Naive thymus-derived CD4-positive, alpha-beta T cell (primary cell): ENCODE measurements around the gene SBK3. TPM values are rescaled to one million over a fixed set of nuclear protein-coding genes. Genes with fewer than 3 reads are reported as not detected.

Experiments used
- ATAC-seq: fragments of 150-1000 bp; cut with Tn5 transposase; 2 replicates; pipeline ENCODE4 v1.10.0; 2021; ENCODE audit warnings: mild to moderate bottlenecking, moderate library complexity
- CTCF ChIA-PET: fragments of 350-600 bp; sonication (Branson Sonifier 250); formaldehyde crosslinking; loops from one replicate; lab custom pipeline; 2021; ENCODE audit warnings: antibody characterized with exemption; lab: Charles Lee
- POLR2A ChIA-PET: fragments of 350-600 bp; sonication (Branson Sonifier 250); formaldehyde crosslinking; loops from one replicate; lab custom pipeline; 2021; ENCODE audit warnings: antibody characterized with exemption, inconsistent platforms; lab: Charles Lee
- DNase-seq, 9 donors: peaks; one replicate each; pipeline versions ENCODE4 v3.0.0 to v3.0.0-alpha.2; 2020 to 2022; ENCODE audit warnings: mixed read lengths in 1 of 9
- H3K27ac ChIP-seq: one replicate; pipeline ENCODE4 v1.7.0; 2013; ENCODE audit warnings: mild to moderate bottlenecking, low read depth, low read length, moderate library complexity
- H3K27me3 ChIP-seq, 2 donors: one replicate each; pipeline ENCODE4 v1.7.0; 2013; ENCODE audit warnings: low read length in 2 of 2, mild to moderate bottlenecking in 2 of 2, moderate library complexity in 2 of 2; ENCODE audit not compliant: control insufficient read depth in 2 of 2, insufficient read depth in 2 of 2
- H3K36me3 ChIP-seq, 3 experiments: 1 replicate in 2 of 3; 2 replicates in 1 of 3; pipeline ENCODE4 v1.7.0; 2013; ENCODE audit warnings: low read length in 3 of 3, mild to moderate bottlenecking in 3 of 3, moderate library complexity in 1 of 3; ENCODE audit not compliant: insufficient read depth in 3 of 3, control insufficient read depth in 2 of 3
- H3K4me1 ChIP-seq, 2 donors: one replicate each; pipeline ENCODE4 v1.7.0; 2013; ENCODE audit warnings: low read length in 2 of 2, mild to moderate bottlenecking in 2 of 2, moderate library complexity in 1 of 2; ENCODE audit not compliant: control insufficient read depth in 2 of 2, insufficient read depth in 2 of 2
- H3K4me3 ChIP-seq: 2 replicates; pipeline ENCODE4 v1.7.0; 2013; ENCODE audit warnings: mild to moderate bottlenecking, low read length
- H3K9me3 ChIP-seq, 3 experiments: 1 replicate in 2 of 3; 2 replicates in 1 of 3; pipeline ENCODE4 v1.7.0; 2013; ENCODE audit warnings: low read length in 3 of 3; ENCODE audit not compliant: control insufficient read depth in 2 of 3
- H3K27ac Mint-ChIP-seq, 9 donors: one replicate each; pipeline ENCODE4 v1.8.0; 2020 to 2022; ENCODE audit warnings: mixed read lengths in 9 of 9, mild to moderate bottlenecking in 8 of 9, moderate library complexity in 5 of 9, inconsistent platforms in 2 of 9
- H3K27me3 Mint-ChIP-seq, 5 donors: one replicate each; pipeline ENCODE4 v1.8.0; 2021 to 2022; ENCODE audit warnings: mixed read lengths in 5 of 5, mild to moderate bottlenecking in 1 of 5
- H3K36me3 Mint-ChIP-seq, 5 donors: one replicate each; pipeline ENCODE4 v1.8.0; 2020 to 2022; ENCODE audit warnings: mixed read lengths in 5 of 5, mild to moderate bottlenecking in 3 of 5, inconsistent platforms in 1 of 5
- H3K4me1 Mint-ChIP-seq, 7 donors: one replicate each; pipeline ENCODE4 v1.8.0; 2020 to 2022; ENCODE audit warnings: mixed read lengths in 7 of 7, mild to moderate bottlenecking in 3 of 7, inconsistent platforms in 1 of 7
- H3K4me3 Mint-ChIP-seq, 10 donors: one replicate each; pipeline ENCODE4 v1.8.0; 2020 to 2022; ENCODE audit warnings: mild to moderate bottlenecking in 10 of 10, mixed read lengths in 10 of 10, moderate library complexity in 6 of 10, inconsistent platforms in 2 of 10
- H3K9me3 Mint-ChIP-seq, 11 donors: one replicate each; pipeline ENCODE4 v1.8.0; 2020 to 2022; ENCODE audit warnings: mixed read lengths in 11 of 11, mild to moderate bottlenecking in 4 of 11, inconsistent platforms in 1 of 11, moderate library complexity in 1 of 11
- intact Hi-C, 2 donors: fragments of 100-400 bp; cut with micrococcal nuclease; formaldehyde crosslinking; loops; one replicate each; pipeline ENCODE4 v1.15.1; 2023
- polyA plus RNA-seq, 2 donors: library from polyadenylated mRNA; unstranded; fragments of 300-500 nt; fragmentation: Illumina TruSeq; gene quantifications; one replicate each; pipeline ENCODE4 v1.2.3, GENCODE V29; 2021
- total RNA-seq, 6 experiments: library from RNA in 5 of 6; stranded (reverse) in 5 of 6; gene quantifications; 1 replicate in 5 of 6; 2 replicates in 1 of 6; pipeline ENCODE4 v1.2.3 and lab custom pipeline; 2021 to 2026

The SBK3 gene
- total and polyA plus RNA-seq, 7 experiments from 2014 or later: not detected

DNA sequence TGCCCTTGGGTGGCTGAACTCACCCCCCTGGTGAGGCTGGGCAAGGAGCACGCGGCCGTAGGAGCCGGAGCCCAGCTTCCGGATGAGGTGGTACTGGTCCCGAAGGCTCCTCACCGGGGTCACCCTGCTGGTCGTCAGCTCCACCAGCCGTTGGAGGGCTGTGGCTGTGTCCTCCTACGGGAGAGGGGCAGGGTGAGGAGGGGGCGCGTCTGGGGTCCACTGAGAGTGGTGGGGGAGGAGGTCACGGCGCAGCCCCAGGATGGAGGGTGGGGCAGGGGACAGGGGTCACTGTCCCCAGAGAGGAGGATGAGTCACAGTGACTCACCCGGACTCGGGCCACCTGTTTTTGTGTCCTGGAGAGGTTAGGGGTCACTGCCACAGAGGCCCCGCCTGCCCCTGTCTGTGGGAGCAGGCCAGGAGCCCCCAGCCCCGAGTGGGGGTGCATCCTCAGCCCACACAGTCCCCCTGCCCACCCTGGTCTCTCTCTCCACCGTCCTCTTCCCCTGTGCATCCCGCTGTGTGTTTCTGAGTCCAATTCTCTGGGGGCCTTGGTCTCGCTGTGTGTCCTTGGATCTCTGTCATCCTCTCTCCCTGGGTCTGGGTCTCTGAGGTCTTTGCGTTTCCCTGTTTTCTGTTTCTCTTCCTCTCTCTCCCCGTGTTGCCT lies 435 bp downstream of the SBK3 start:
- Histone ChIP-seq H3K27me3 (no peaks in the 10 kb centered on the region), H3K9me3 (no peaks in the 10 kb centered on the region), H3K36me3 (no peaks in the 10 kb centered on the region), H3K4me3 (no peak overlapping the region), H3K4me1 (no peaks in the 10 kb centered on the region), H3K27ac (no peak overlapping the region)
- ATAC-seq: no peak
- intact Hi-C loops: no loop called here
- DNase-seq: no peak
- H3K36me3 Mint-ChIP-seq: no peaks in the 10 kb centered on the region
- no peak overlapping the region for H3K4me3 Mint-ChIP-seq
- peaks cover 11 to 38% (median 21%) of the 10 kb centered on the region in 5 donors for H3K27me3 Mint-ChIP-seq
- POLR2A ChIA-PET: no interaction called here
- peaks cover 0 to 10% (median 0%) of the 10 kb centered on the region in 7 donors for H3K4me1 Mint-ChIP-seq
- CTCF ChIA-PET: no interaction called here
- peaks cover 0 to 6% (median 0%) of the 10 kb centered on the region in 11 donors for H3K9me3 Mint-ChIP-seq
- H3K27ac Mint-ChIP-seq: peak overlapping the region in 1 of 9 donors; percentile 23

DNA sequence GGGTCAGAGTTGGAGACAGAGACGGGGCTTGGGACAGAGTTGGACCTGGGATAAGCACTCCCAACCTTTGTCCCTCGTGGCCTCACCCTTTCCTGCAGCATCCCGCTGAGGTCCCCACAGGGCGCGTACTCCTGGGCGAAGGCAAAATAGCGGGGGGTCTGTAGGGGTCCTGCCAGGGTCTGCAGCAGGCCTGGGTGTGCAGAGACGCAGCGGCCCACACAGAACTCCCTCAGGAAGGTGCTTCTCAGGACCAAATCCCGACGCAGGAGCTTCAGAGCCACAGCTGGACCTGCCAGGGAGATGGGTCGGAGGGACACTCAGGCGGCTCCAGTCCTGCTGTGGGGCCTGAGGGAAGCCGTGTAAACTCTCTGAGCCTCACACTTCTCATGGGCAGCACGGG lies 1.3 kb downstream of the SBK3 start:
- Histone ChIP-seq H3K4me3 (no peak overlapping the region), H3K27ac (no peak overlapping the region), H3K9me3 (no peaks in the 10 kb centered on the region), H3K27me3 (no peaks in the 10 kb centered on the region), H3K36me3 (no peaks in the 10 kb centered on the region), H3K4me1 (no peaks in the 10 kb centered on the region)
- DNase-seq (no peak), ATAC-seq (no peak)
- intact Hi-C loops: no loop called here
- ChIA-PET CTCF (no interaction called here), POLR2A (no interaction called here)
- Mint-ChIP-seq H3K4me1 (peaks cover 0 to 10% (median 0%) of the 10 kb centered on the region in 7 donors), H3K4me3 (no peak overlapping the region), H3K36me3 (no peaks in the 10 kb centered on the region), H3K27me3 (peaks cover 11 to 38% (median 21%) of the 10 kb centered on the region in 5 donors), H3K27ac (no peak overlapping the region), H3K9me3 (peaks cover 0 to 6% (median 0%) of the 10 kb centered on the region in 11 donors)

GRCh38 chr19:55543567-55543966 lies 1.8 kb downstream of the SBK3 start:
- H3K27me3 ChIP-seq: no peaks in the 10 kb centered on the region
- no peak overlapping the region for H3K27ac ChIP-seq
- H3K27ac Mint-ChIP-seq: no peak overlapping the region
- intact Hi-C loops: no loop called here
- no peaks in the 10 kb centered on the region for H3K9me3 ChIP-seq
- no peak overlapping the region for H3K4me3 Mint-ChIP-seq
- no peak overlapping the region for H3K4me3 ChIP-seq
- no peaks in the 10 kb centered on the region for H3K36me3 ChIP-seq
- POLR2A ChIA-PET: no interaction called here
- ATAC-seq (no peak), DNase-seq (no peak)
- H3K27me3 Mint-ChIP-seq: peaks cover 11 to 38% (median 21%) of the 10 kb centered on the region in 5 donors
- H3K36me3 Mint-ChIP-seq: no peaks in the 10 kb centered on the region
- CTCF ChIA-PET: no interaction called here
- H3K4me1 ChIP-seq: no peaks in the 10 kb centered on the region
- H3K4me1 Mint-ChIP-seq: peaks cover 0 to 10% (median 0%) of the 10 kb centered on the region in 7 donors
- peaks cover 0 to 6% (median 0%) of the 10 kb centered on the region in 11 donors for H3K9me3 Mint-ChIP-seq

DNA sequence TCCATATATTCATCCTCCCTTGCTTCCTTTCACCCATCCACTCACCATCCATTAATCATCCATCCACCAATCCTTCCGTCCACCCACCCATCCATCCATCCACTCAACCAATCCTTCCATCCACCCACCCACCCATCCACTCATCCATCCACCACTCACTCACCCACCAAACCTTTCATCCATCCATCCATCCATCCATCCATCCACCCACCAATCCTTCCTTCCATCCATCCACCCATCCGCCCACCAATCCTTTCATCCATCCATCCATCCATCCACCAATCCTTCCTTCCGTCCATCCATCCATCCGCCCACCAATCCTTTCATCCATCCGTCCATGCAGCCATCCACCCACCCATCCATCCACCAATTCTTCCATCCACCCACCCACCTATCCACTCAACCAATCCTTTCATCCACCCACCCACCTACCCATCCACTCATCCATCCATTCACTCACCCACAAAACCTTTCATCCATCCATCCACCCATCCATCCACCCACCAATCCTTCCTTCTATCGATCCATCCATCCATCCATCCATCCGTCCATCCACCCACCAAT lies 3.0 kb downstream of the SBK3 start:
- Histone ChIP-seq H3K36me3 (no peaks in the 10 kb centered on the region), H3K27ac (no peak overlapping the region), H3K4me1 (no peaks in the 10 kb centered on the region), H3K27me3 (no peaks in the 10 kb centered on the region), H3K9me3 (no peaks in the 10 kb centered on the region), H3K4me3 (no peak overlapping the region)
- H3K4me3 Mint-ChIP-seq: no peak overlapping the region
- no peak for DNase-seq
- H3K9me3 Mint-ChIP-seq: peaks cover 0 to 6% (median 0%) of the 10 kb centered on the region in 11 donors
- ChIA-PET CTCF (no interaction called here), POLR2A (no interaction called here)
- H3K27me3 Mint-ChIP-seq: peaks cover 4 to 29% (median 16%) of the 10 kb centered on the region in 5 donors
- intact Hi-C loops: no loop called here
- H3K27ac Mint-ChIP-seq: peak overlapping the region in 1 of 9 donors; percentile 42
- H3K4me1 Mint-ChIP-seq: peaks cover 0 to 10% (median 0%) of the 10 kb centered on the region in 7 donors
- ATAC-seq: no peak
- no peaks in the 10 kb centered on the region for H3K36me3 Mint-ChIP-seq

DNA sequence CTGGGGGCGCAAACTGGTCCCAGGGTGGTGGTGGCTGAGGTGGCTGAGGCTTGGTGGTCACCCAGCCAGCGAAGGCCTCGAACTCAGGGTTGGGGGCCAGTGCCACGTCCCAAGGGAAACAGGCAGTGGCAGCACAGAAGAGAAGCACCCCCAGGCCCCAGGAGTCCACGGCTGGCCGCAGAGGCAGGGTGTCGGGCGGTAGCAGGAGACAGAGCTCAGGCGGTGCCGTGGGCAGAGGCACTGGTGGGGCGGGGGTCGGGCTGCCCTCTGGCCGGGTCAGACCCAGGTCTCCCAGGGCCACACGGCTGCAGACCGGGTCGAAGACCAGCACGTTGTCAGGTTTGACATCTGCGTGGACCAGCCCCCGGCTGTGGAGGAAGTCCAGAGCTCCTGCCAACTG lies 4.3 kb downstream of the SBK3 start:
- no peak overlapping the region for H3K27ac Mint-ChIP-seq
- H3K9me3 Mint-ChIP-seq: peaks cover 0 to 6% (median 0%) of the 10 kb centered on the region in 11 donors
- intact Hi-C loops: no loop called here
- no peak overlapping the region for H3K4me3 Mint-ChIP-seq
- no peak overlapping the region for H3K27ac ChIP-seq
- peaks cover 0 to 10% (median 0%) of the 10 kb centered on the region in 7 donors for H3K4me1 Mint-ChIP-seq
- H3K36me3 ChIP-seq: no peaks in the 10 kb centered on the region
- H3K4me1 ChIP-seq: no peaks in the 10 kb centered on the region
- no peak for DNase-seq
- peaks cover 2 to 20% (median 12%) of the 10 kb centered on the region in 5 donors for H3K27me3 Mint-ChIP-seq
- H3K9me3 ChIP-seq: no peaks in the 10 kb centered on the region
- ChIA-PET CTCF (no interaction called here), POLR2A (no interaction called here)
- H3K27me3 ChIP-seq: no peaks in the 10 kb centered on the region
- no peak for ATAC-seq
- H3K36me3 Mint-ChIP-seq: no peaks in the 10 kb centered on the region
- no peak overlapping the region for H3K4me3 ChIP-seq

DNA sequence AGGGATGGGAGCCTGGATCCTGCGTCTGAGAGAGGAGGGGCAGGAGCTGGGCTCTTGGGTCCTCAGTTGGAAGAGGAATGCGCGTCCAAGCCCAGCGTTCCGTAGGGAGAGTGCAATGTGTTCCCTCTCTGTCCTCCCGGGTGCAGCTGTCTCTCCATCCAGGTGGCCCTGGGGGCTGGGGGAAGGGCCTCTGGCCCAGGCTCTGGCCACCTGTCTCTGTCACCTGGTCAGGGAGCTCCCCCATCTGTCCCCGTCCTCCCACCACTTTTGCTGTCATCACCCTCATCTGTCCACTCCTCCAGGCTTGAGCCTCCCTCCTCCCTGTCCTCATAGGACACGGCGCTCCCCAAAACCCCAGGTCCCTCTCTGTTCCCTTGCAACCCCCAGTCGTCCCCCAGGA lies 4.7 kb downstream of the SBK3 start:
- Mint-ChIP-seq H3K36me3 (no peaks in the 10 kb centered on the region), H3K27ac (peak overlapping the region in 1 of 9 donors; percentile 59), H3K4me3 (no peak overlapping the region), H3K9me3 (peaks cover 0 to 6% (median 0%) of the 10 kb centered on the region in 11 donors), H3K27me3 (peaks cover 1 to 16% (median 7%) of the 10 kb centered on the region in 5 donors), H3K4me1 (peaks cover 0 to 6% (median 0%) of the 10 kb centered on the region in 7 donors)
- H3K4me1 ChIP-seq: no peaks in the 10 kb centered on the region
- intact Hi-C loops: no loop called here
- ATAC-seq (no peak), DNase-seq (no peak)
- no peaks in the 10 kb centered on the region for H3K9me3 ChIP-seq
- CTCF ChIA-PET: no interaction called here
- H3K27me3 ChIP-seq: no peaks in the 10 kb centered on the region
- H3K36me3 ChIP-seq: no peaks in the 10 kb centered on the region
- no peak overlapping the region for H3K27ac ChIP-seq
- POLR2A ChIA-PET: no interaction called here
- no peak overlapping the region for H3K4me3 ChIP-seq
